K562 (cell line): ENCODE measurements around the gene ITK. TPM values are rescaled to one million over a fixed set of nuclear protein-coding genes. Genes with fewer than 3 reads are reported as not detected.
A peak's percentile ranks its signal among the peaks of the same experiment; 100 is the strongest.

Experiments used
- BCOR ChIP-seq: fragments of 450-650 bp; IDR thresholded peaks from 2 replicates; pipeline ENCODE4 v1.6.1; 2016
- EP300 ChIP-seq: IDR thresholded peaks from 2 replicates; pipeline ENCODE4 v1.6.1; 2012; ENCODE audit warnings: low read length, improper control_type of control experiment
- KDM5B ChIP-seq: fragments of 200-600 bp; sonication (generic); IDR thresholded peaks from 2 replicates; pipeline ENCODE4 v1.6.1; 2012; ENCODE audit warnings: low read depth, mild to moderate bottlenecking, moderate library complexity, low read length, control low read depth, inconsistent platforms; ENCODE audit not compliant: insufficient replicate concordance
- KLF13 ChIP-seq: fragments of 450-650 bp; IDR thresholded peaks from 2 replicates; pipeline ENCODE4 v1.6.1; 2016; ENCODE audit warnings: missing genetic modification characterization, low read depth, mild to moderate bottlenecking, missing compliant biosample characterization, moderate library complexity, borderline replicate concordance
- MEF2A ChIP-seq: IDR thresholded peaks from 2 replicates; pipeline ENCODE4 v1.6.1; 2011; ENCODE audit warnings: low read depth, mild to moderate bottlenecking, low read length, moderate library complexity; ENCODE audit not compliant: control insufficient read depth
- NONO ChIP-seq, 2 experiments: fragments of 200-400 bp in 1 of 2; fragments of 450-650 bp in 1 of 2; formaldehyde crosslinking in 1 of 2; IDR thresholded peaks; 2 replicates each; pipeline ENCODE4 v1.6.1; 2017; ENCODE audit warnings: low read depth in 2 of 2, mild to moderate bottlenecking in 2 of 2, moderate library complexity in 2 of 2, low read length in 1 of 2
- PHF21A ChIP-seq: fragments of 450-650 bp; IDR thresholded peaks from 2 replicates; pipeline ENCODE4 v1.6.1; 2017; ENCODE audit warnings: low read depth, borderline replicate concordance
- SMARCA4 ChIP-seq: fragments of 450-650 bp; IDR thresholded peaks from 2 replicates; pipeline ENCODE4 v1.6.1; 2016
- SPI1 ChIP-seq: IDR thresholded peaks from 2 replicates; pipeline ENCODE4 v1.6.1; 2011; ENCODE audit warnings: low read depth, low read length, control low read depth, borderline replicate concordance
- TAL1 ChIP-seq: fragments of 450-650 bp; IDR thresholded peaks from 2 replicates; pipeline ENCODE4 v1.6.1; 2016; ENCODE audit warnings: mild to moderate bottlenecking
- ZNF24 ChIP-seq: fragments of 450-650 bp; IDR thresholded peaks from 2 replicates; pipeline ENCODE4 v1.6.1; 2016
- ZNF444 ChIP-seq: fragments of 250-450 bp; sonication (Bioruptor Pico); IDR thresholded peaks from 2 replicates; pipeline ENCODE4 v1.4.0; 2020; ENCODE audit warnings: mild to moderate bottlenecking, moderate library complexity
- polyA plus RNA-seq, 8 experiments: library from polyadenylated mRNA; depleted of rRNA in 4 of 8; stranded (reverse) in 5 of 8; unstranded in 3 of 8; fragments of >200 nt; fragmentation: Nextera tagmentation in 2 of 8; fragmentation: Illumina TruSeq in 1 of 8; extraction: Ambion mirVana in 2 of 8; extraction: Trizol in 1 of 8; gene quantifications; 2 replicates each; pipeline versions ENCODE4 v1.2.1 to v1.2.3, GENCODE V29; 2011 to 2014; ENCODE audit warnings: inconsistent platforms in 1 of 8, missing spikeins in 1 of 8
- total RNA-seq, 7 experiments: library from RNA; depleted of rRNA in 6 of 7; stranded (reverse); fragments of >200 nt in 6 of 7; fragmentation: Illumina TruSeq in 2 of 7; extraction: Trizol in 2 of 7; gene quantifications; 2 replicates each; pipeline versions ENCODE4 v1.2.1 to v1.2.3, GENCODE V29; 2011 to 2021; ENCODE audit warnings: low replicate concordance in 1 of 7
- TF ChIP-seq, protein P1 (sequence below), 3 experiments: fragments of 200-800 bp in 1 of 3; sonication (Bioruptor generic) in 1 of 3; sonication (generic) in 1 of 3; formaldehyde crosslinking in 1 of 3; IDR thresholded peaks; 2 replicates each; pipeline versions ENCODE4 v1.6.1 to v1.8.0; 2016 to 2022; ENCODE audit warnings: mild to moderate bottlenecking in 2 of 3, missing compliant biosample characterization in 2 of 3, missing genetic modification characterization in 2 of 3, missing genetic modification reagents in 1 of 3
- TF ChIP-seq, protein P2 (sequence below), 3 experiments: IDR thresholded peaks in 2 of 3; conservative IDR thresholded peaks in 1 of 3; 2 replicates each; pipeline ENCODE4 v1.5.1; 2011 to 2012; ENCODE audit warnings: low read length in 3 of 3, mild to moderate bottlenecking in 3 of 3, control low read depth in 2 of 3, improper control_type of control experiment in 1 of 3, inconsistent platforms in 1 of 3, low read depth in 1 of 3, mixed read lengths in 1 of 3, moderate library complexity in 1 of 3; ENCODE audit not compliant: insufficient read depth in 2 of 3
- TF ChIP-seq, protein P3 (sequence below): fragments of 450-650 bp; formaldehyde crosslinking; IDR thresholded peaks from 2 replicates; pipeline ENCODE4 v1.4.0; 2020; ENCODE audit warnings: mild to moderate bottlenecking, moderate library complexity
- TF ChIP-seq, protein P4 (sequence below): fragments of 450-650 bp; formaldehyde crosslinking; conservative IDR thresholded peaks from 2 replicates; pipeline ENCODE4 v1.4.0; 2022; ENCODE audit warnings: mild to moderate bottlenecking, missing genetic modification characterization
- TF ChIP-seq, protein P5 (sequence below): fragments of 250-450 bp; sonication (Bioruptor Pico); IDR thresholded peaks from 2 replicates; pipeline ENCODE4 v1.8.0; 2022; ENCODE audit warnings: moderate library complexity, mild to moderate bottlenecking, inconsistent platforms
- TF ChIP-seq, protein P6 (sequence below): fragments of 250-450 bp; sonication (Bioruptor Pico); IDR thresholded peaks from 2 replicates; pipeline ENCODE4 v1.8.0; 2021; ENCODE audit warnings: mild to moderate bottlenecking, moderate library complexity

Gene ITK
- total and polyA plus RNA-seq, 9 of the 15 experiments (the other 6 are each of a cell fraction or from before 2014, with no cell fraction given), result 0.04 to 0.75 TPM; not detected in 7

DNA sequence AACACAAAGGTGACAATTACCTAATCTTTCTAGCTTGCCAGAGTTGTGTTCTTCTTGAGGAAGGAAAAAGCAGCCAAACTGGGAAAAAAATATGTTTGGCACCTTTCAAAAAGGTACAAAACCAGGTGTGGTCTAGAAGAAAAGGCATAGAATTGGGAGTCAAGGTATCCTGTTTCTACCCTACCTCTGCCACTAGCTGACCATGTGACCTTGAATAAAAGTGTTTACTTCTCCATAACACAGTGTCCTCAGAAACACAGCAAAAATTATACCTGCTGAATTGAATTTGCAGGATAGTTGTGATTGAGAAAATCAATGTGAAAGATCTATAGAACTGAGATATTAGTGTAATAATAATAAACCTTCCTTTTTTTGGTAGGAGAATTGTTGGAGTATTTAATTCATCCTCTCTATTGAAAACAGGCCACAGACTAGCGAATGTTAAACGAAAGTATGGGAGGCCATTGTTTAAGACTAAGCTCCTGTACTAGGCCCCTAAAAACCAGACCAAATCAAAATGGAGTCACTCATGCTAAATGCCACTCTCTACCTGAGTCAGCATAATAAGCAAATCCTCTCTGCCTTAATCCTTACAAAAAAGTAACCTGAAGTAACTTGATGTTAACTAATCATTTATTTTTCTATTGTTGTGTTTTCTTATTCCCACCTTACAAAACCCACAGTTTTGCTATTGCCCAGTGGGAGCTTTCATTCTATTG is 97.8 kb downstream of the ITK start (continued):
- no peak for TF ChIP-seq PHF21A
- TF ChIP-seq BCOR, result no peak
- TF ChIP-seq KDM5B, result no peak
- no peak for TF ChIP-seq KLF13 (tag)
- TF ChIP-seq ZNF24, result no peak
- TF ChIP-seq SMARCA4, result no peak
- no peak for TF ChIP-seq MEF2A
- TF ChIP-seq EP300, result no peak
- TF ChIP-seq, protein P1, sequence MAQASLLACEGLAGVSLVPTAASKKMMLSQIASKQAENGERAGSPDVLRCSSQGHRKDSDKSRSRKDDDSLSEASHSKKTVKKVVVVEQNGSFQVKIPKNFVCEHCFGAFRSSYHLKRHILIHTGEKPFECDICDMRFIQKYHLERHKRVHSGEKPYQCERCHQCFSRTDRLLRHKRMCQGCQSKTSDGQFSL (CRISPR knock-in tag; IDR thresholded peaks at IDR 0.05), result no peak
- TF ChIP-seq, protein P1 (tag; IDR thresholded peaks at IDR 0.05), result peak in 1 of 2 experiments; percentile 97; a peak in 2 of 4 replicates
- TF ChIP-seq, protein P2, sequence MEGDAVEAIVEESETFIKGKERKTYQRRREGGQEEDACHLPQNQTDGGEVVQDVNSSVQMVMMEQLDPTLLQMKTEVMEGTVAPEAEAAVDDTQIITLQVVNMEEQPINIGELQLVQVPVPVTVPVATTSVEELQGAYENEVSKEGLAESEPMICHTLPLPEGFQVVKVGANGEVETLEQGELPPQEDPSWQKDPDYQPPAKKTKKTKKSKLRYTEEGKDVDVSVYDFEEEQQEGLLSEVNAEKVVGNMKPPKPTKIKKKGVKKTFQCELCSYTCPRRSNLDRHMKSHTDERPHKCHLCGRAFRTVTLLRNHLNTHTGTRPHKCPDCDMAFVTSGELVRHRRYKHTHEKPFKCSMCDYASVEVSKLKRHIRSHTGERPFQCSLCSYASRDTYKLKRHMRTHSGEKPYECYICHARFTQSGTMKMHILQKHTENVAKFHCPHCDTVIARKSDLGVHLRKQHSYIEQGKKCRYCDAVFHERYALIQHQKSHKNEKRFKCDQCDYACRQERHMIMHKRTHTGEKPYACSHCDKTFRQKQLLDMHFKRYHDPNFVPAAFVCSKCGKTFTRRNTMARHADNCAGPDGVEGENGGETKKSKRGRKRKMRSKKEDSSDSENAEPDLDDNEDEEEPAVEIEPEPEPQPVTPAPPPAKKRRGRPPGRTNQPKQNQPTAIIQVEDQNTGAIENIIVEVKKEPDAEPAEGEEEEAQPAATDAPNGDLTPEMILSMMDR (IDR thresholded peaks at IDR 0.05 in 2 of 3, conservative IDR thresholded peaks at IDR 0.05 in 1 of 3; ENCODE audit: insufficient read depth in 2 of 3, low read depth in 1 of 3, low read length in 3 of 3), result no peak
- TF ChIP-seq, protein P3, sequence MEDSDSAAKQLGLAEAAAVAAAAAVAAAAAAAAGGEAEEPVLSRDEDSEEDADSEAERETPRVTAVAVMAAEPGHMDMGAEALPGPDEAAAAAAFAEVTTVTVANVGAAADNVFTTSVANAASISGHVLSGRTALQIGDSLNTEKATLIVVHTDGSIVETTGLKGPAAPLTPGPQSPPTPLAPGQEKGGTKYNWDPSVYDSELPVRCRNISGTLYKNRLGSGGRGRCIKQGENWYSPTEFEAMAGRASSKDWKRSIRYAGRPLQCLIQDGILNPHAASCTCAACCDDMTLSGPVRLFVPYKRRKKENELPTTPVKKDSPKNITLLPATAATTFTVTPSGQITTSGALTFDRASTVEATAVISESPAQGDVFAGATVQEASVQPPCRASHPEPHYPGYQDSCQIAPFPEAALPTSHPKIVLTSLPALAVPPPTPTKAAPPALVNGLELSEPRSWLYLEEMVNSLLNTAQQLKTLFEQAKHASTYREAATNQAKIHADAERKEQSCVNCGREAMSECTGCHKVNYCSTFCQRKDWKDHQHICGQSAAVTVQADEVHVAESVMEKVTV (CRISPR knock-in tag), result no peak
- no peak for TF ChIP-seq NONO (IDR thresholded peaks at IDR 0.05; ENCODE audit: low read depth in 2 of 2, low read length in 1 of 2)
- peak; percentile 82 for TF ChIP-seq ZNF444 (CRISPR knock-in tag)
- TF ChIP-seq SPI1, result no peak
- TF ChIP-seq, protein P4, sequence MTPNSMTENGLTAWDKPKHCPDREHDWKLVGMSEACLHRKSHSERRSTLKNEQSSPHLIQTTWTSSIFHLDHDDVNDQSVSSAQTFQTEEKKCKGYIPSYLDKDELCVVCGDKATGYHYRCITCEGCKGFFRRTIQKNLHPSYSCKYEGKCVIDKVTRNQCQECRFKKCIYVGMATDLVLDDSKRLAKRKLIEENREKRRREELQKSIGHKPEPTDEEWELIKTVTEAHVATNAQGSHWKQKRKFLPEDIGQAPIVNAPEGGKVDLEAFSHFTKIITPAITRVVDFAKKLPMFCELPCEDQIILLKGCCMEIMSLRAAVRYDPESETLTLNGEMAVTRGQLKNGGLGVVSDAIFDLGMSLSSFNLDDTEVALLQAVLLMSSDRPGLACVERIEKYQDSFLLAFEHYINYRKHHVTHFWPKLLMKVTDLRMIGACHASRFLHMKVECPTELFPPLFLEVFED (CRISPR knock-in tag), result peak; percentile 71; the same call in 1 of the 2 replicates
- TF ChIP-seq, protein P5, sequence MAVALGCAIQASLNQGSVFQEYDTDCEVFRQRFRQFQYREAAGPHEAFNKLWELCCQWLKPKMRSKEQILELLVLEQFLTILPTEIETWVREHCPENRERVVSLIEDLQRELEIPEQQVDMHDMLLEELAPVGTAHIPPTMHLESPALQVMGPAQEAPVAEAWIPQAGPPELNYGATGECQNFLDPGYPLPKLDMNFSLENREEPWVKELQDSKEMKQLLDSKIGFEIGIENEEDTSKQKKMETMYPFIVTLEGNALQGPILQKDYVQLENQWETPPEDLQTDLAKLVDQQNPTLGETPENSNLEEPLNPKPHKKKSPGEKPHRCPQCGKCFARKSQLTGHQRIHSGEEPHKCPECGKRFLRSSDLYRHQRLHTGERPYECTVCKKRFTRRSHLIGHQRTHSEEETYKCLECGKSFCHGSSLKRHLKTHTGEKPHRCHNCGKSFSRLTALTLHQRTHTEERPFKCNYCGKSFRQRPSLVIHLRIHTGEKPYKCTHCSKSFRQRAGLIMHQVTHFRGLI (CRISPR knock-in tag), result peak; percentile 98
- no peak for TF ChIP-seq TAL1
- TF ChIP-seq, protein P6, sequence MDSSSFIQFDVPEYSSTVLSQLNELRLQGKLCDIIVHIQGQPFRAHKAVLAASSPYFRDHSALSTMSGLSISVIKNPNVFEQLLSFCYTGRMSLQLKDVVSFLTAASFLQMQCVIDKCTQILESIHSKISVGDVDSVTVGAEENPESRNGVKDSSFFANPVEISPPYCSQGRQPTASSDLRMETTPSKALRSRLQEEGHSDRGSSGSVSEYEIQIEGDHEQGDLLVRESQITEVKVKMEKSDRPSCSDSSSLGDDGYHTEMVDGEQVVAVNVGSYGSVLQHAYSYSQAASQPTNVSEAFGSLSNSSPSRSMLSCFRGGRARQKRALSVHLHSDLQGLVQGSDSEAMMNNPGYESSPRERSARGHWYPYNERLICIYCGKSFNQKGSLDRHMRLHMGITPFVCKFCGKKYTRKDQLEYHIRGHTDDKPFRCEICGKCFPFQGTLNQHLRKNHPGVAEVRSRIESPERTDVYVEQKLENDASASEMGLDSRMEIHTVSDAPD, result no peak
